ENCODE measurements around the gene CYP11A1.

DNA sequence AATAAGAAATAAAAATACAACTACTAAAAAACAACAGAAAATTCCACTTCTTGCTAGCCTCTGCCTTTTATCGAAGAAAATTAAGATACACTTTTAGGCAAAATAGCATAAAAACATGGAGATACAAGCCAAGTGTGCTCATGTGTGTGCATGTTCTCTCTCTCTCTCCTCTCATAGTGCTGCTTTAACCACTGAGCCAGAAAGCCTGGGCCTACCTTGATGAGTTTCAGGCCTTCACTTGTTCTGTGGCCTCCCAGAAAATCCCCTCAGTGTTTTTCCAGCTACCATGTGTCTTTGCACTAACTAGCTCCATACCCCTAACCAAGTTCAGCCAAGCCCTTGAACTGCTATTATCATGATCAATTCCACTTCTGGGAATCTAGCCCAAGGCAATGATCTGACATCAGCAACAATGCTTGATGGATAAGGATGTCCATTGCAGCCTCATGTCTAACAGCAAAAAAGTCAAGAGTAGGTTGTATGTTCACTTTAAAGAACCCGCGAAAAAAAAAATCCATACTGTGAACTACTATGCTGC, 18.1 kb downstream of the CYP11A1 start:
- TF ChIP-seq CTCF (IDR thresholded peaks at IDR 0.05) (no peak), EP300 (IDR thresholded peaks at IDR 0.05) (no peak)

Measured in upper lobe of left lung (tissue), 4 donors.